Glutamatergic neuron (in vitro differentiated cells): Measurements from ENCODE around the gene ZNRD2. TPM values are rescaled to one million over a fixed set of nuclear protein-coding genes. Genes with fewer than 3 reads are reported as not detected.

Experiments used
- DNase-seq: peaks from one replicate; pipeline ENCODE4 v3.0.0; 2022
- H3K27ac Mint-ChIP-seq: one replicate; pipeline ENCODE4 v1.8.0; 2020; ENCODE audit warnings: mild to moderate bottlenecking, mixed read lengths, inconsistent platforms; ENCODE audit not compliant: unreplicated experiment
- H3K27me3 Mint-ChIP-seq: one replicate; pipeline ENCODE4 v1.8.0; 2020; ENCODE audit warnings: mild to moderate bottlenecking, moderate library complexity, mixed read lengths, inconsistent platforms; ENCODE audit not compliant: unreplicated experiment
- H3K36me3 Mint-ChIP-seq: one replicate; pipeline ENCODE4 v1.8.0; 2020; ENCODE audit warnings: mild to moderate bottlenecking, mixed read lengths, inconsistent platforms; ENCODE audit not compliant: unreplicated experiment
- H3K4me1 Mint-ChIP-seq: one replicate; pipeline ENCODE4 v1.8.0; 2020; ENCODE audit warnings: mild to moderate bottlenecking, low read depth, mixed read lengths, inconsistent platforms; ENCODE audit not compliant: unreplicated experiment
- H3K4me3 Mint-ChIP-seq: one replicate; pipeline ENCODE4 v1.8.0; 2020; ENCODE audit warnings: mild to moderate bottlenecking, mixed read lengths, inconsistent platforms; ENCODE audit not compliant: unreplicated experiment
- H3K9me3 Mint-ChIP-seq: one replicate; pipeline ENCODE4 v1.8.0; 2020; ENCODE audit warnings: mild to moderate bottlenecking, moderate library complexity, mixed read lengths, inconsistent platforms; ENCODE audit not compliant: unreplicated experiment
- total RNA-seq: library from RNA; stranded (reverse); fragmentation: NEBNext Ultra II Directional; extraction: Animal tissue kit (Norgen Biotek cat#: 25700); gene quantifications from one replicate; pipeline ENCODE4 v1.2.1, GENCODE V29; 2021; ENCODE audit not compliant: unreplicated experiment
- TF ChIP-seq, protein P1 (sequence below): fragments of 200-600 bp; sonication (generic); IDR thresholded peaks from one replicate; pipeline ENCODE4 v1.5.0; 2021; ENCODE audit not compliant: partially characterized antibody, unreplicated experiment

Gene ZNRD2
- total RNA-seq, 1 donor from 2014 or later: 37.9 TPM

DNA sequence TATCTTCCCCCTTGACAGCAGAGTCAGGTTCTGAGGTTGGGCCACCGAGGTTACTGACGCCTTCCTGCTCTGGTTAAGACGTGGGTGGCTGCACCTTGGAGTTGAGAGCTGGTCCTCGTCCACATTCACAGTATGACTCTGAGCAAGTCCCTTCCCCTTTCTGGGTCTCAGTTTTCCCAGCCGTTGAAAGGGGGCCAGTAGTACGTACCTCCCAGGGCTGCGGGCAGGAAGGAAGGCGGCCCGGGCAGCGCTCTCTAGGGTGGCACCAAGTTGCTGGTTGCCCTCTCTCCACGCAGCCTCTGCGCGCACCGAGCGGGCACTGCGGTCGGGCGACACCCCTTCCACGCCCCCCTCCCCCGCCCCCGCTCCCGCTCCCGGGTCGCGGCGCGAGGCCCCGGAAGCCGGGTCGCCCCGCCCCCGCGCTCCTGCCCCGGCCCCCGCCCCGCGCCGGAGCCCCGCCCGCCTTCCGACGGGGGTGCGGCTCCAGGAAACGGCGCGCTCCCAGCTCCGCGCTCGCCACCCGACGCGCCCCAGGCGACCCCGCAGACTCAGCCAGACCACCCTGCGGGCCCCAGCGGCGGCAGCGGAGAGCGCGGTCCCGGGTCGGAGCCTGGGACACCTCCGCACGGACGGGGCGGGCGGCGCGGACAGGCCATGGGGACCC, 5.4 kb downstream of the ZNRD2 start, which contains the start of gene EHBP1L1:
Gene EHBP1L1, plus strand, starts transcription at position 486 of the 664 bp plus-strand sequence. CDS start 250 bp downstream, outside the sequence.
- no peak for DNase-seq
- Mint-ChIP-seq H3K4me1 (peaks cover 20% of the 10 kb centered on the region), H3K9me3 (peaks cover 25% of the 10 kb centered on the region), H3K36me3 (no peaks in the 10 kb centered on the region), H3K4me3 (peak within 1 kb of the TSS; percentile 85), H3K27ac (peak within 1 kb of the TSS; percentile 52), H3K27me3 (peaks cover 22% of the 10 kb centered on the region)
- TF ChIP-seq, protein P1, sequence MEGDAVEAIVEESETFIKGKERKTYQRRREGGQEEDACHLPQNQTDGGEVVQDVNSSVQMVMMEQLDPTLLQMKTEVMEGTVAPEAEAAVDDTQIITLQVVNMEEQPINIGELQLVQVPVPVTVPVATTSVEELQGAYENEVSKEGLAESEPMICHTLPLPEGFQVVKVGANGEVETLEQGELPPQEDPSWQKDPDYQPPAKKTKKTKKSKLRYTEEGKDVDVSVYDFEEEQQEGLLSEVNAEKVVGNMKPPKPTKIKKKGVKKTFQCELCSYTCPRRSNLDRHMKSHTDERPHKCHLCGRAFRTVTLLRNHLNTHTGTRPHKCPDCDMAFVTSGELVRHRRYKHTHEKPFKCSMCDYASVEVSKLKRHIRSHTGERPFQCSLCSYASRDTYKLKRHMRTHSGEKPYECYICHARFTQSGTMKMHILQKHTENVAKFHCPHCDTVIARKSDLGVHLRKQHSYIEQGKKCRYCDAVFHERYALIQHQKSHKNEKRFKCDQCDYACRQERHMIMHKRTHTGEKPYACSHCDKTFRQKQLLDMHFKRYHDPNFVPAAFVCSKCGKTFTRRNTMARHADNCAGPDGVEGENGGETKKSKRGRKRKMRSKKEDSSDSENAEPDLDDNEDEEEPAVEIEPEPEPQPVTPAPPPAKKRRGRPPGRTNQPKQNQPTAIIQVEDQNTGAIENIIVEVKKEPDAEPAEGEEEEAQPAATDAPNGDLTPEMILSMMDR: no peak

DNA sequence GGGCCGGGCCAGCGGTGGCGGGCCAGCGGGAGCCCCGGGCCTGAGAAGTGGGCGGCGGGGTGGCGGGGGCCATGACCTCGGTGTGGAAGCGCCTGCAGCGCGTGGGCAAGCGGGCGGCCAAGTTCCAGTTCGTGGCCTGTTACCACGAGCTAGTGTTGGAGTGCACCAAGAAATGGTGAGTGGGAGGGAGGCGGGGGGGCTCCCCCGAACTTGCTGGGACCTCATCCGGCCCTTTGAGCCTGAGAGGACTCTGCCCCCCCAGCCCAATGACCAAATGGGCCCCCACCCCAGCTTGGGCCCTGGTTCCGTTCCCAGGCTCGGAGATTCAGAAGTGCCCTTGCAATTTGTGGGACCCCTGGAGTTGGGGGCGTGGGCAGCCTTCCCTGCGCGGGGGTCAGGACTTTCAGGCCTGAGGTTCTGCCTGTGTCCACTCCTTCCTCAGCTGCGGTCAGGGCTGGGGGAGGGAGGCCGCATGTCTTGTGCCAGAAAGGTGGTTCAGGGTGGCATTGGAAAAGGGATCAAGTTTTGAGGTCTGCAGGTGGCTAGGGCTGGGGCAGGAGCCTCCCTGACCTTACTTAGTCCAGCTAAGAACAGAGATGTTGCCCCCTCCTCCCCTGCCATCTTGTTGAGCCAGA, 6.1 kb downstream of the ZNRD2 start:
- no peak for DNase-seq
- Mint-ChIP-seq H3K4me3 (peak overlapping the region; percentile 21), H3K36me3 (no peaks in the 10 kb centered on the region), H3K27ac (no peak overlapping the region), H3K9me3 (peaks cover 24% of the 10 kb centered on the region), H3K27me3 (peaks cover 19% of the 10 kb centered on the region), H3K4me1 (peaks cover 17% of the 10 kb centered on the region)
- TF ChIP-seq, protein P1: no peak

DNA sequence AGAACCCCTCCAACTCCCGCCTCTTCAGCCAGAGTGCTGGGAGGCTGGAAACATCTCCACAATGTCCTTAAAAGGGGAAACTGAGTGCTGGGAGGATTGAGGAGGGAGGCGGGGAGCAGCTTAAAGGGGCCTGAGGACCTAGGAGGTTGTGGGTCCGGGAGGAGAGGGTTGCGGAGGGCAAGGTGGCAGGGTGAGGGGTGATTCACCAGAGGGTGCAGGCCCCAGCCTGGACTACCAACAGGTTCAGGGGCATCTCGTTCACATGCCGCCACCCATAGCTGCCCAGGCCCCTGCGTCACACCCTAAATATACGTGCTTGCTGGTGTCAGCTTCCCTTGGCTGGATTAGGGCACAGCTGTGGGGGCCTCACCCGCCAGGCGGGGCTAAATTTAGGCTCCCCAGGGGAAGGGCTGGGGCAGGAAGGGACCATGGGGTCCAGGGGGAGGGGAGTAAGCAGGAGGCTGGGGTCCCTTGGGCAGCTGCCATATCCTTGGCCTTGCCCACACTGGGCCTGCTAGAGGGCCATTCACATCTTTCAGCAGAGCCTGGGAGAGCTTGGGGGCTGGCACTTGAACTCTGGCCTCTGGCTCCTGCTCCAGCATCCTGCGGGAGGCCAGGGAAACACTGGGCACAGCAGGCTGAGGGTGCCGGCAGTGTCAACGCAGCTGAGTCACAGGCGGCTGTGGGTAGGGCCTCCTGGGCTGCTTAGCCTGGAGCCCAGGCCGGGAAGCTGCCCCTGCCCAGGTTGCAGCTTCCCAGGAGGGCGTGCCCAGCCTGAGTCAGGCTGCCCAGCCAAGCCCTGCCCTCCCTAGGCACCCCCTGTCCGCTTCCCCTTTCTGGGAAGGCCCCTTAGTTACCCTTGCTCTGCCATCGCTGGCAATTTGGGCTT, 6.8 kb downstream of the ZNRD2 start:
- peak overlapping the region; percentile 21 for H3K4me3 Mint-ChIP-seq
- TF ChIP-seq, protein P1: no peak
- H3K27ac Mint-ChIP-seq: no peak overlapping the region
- peaks cover 19% of the 10 kb centered on the region for H3K27me3 Mint-ChIP-seq
- peaks cover 10% of the 10 kb centered on the region for H3K4me1 Mint-ChIP-seq
- H3K36me3 Mint-ChIP-seq: no peaks in the 10 kb centered on the region
- peaks cover 21% of the 10 kb centered on the region for H3K9me3 Mint-ChIP-seq
- DNase-seq: no peak

DNA sequence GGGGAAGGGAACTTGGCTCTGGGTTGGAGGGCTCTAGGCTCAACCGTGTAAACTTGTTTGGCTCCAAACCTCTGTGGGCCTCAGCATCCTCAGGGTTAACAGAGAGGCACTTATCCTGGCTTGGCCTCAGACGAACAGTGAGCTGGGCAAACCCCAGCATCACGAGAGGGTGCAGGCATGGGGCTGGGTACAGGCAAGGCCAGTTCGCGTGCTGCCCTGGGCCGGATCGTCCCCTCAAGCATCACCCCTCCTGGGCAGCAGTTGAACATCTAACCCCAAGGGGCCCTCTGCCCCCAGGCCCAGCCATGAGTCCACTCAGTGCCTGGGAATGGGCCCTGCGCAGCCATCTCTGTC, 7.5 kb downstream of the ZNRD2 start:
- peaks cover 21% of the 10 kb centered on the region for H3K9me3 Mint-ChIP-seq
- DNase-seq: no peak
- peaks cover 10% of the 10 kb centered on the region for H3K4me1 Mint-ChIP-seq
- peaks cover 20% of the 10 kb centered on the region for H3K27me3 Mint-ChIP-seq
- no peak overlapping the region for H3K4me3 Mint-ChIP-seq
- no peaks in the 10 kb centered on the region for H3K36me3 Mint-ChIP-seq
- no peak overlapping the region for H3K27ac Mint-ChIP-seq
- TF ChIP-seq, protein P1: no peak
